ENCODE results near the gene CARD10. TPM values are rescaled to one million over a fixed set of nuclear protein-coding genes. Genes with fewer than 3 reads are reported as not detected.

CARD10 gene
- total RNA-seq, 4 donors from 2014 or later: 2.6 to 5.7 (median 4.4) TPM

DNA sequence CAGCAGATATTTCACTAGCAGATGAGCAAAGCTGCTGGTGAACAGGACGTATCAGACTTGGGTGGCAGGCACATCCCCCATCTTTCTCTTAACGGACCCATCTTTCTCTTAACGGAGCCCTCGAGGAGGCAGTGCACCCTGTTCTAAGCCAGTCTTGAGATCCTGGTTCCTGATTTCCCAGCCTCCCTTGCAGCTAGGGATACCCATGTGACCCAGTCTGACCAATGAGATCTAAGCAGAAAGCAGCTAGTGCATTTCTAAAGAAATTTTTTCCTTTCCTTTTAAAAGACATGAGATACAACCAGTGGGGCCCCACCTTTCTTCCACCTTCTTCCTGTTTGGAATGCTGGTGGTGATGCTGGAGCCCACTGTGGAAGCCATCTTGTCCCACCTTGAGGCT, 78.3 kb downstream of the CARD10 start:
- Histone ChIP-seq H3K9me3 (no peaks in the 10 kb centered on the region), H3K27me3 (peaks cover 0 to 20% (median 19%) of the 10 kb centered on the region in 3 donors), H3K36me3 (no peaks in the 10 kb centered on the region), H3K27ac (no peak overlapping the region), H3K4me3 (no peak overlapping the region), H3K4me1 (no peaks in the 10 kb centered on the region)
- no peak for ATAC-seq
- no peak for TF ChIP-seq POLR2A (IDR thresholded peaks at IDR 0.05)
- TF ChIP-seq, protein P1, sequence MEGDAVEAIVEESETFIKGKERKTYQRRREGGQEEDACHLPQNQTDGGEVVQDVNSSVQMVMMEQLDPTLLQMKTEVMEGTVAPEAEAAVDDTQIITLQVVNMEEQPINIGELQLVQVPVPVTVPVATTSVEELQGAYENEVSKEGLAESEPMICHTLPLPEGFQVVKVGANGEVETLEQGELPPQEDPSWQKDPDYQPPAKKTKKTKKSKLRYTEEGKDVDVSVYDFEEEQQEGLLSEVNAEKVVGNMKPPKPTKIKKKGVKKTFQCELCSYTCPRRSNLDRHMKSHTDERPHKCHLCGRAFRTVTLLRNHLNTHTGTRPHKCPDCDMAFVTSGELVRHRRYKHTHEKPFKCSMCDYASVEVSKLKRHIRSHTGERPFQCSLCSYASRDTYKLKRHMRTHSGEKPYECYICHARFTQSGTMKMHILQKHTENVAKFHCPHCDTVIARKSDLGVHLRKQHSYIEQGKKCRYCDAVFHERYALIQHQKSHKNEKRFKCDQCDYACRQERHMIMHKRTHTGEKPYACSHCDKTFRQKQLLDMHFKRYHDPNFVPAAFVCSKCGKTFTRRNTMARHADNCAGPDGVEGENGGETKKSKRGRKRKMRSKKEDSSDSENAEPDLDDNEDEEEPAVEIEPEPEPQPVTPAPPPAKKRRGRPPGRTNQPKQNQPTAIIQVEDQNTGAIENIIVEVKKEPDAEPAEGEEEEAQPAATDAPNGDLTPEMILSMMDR (IDR thresholded peaks at IDR 0.05 in 4 of 5, conservative IDR thresholded peaks at IDR 0.05 in 1 of 5): no peak
- intact Hi-C loops (cut with DNase I; ENCODE audit: low total_unique reads): no loop called here
- in situ Hi-C loops (cut with MboI; ENCODE audit: low sequenced_read_pairs in 4 of 4): no loop called here
- no peak for DNase-seq

Other genes starting within 250 kb of the CARD10 start
- gene CYTH4, start 236.9 kb downstream of the CARD10 start, total RNA-seq: 1 to 10 TPM in 3 of 4 donors, not detected in 1; 1.7 to 2.2 (median 2.0) TPM
- gene ELFN2, start 91.9 kb downstream of the CARD10 start, total RNA-seq: under 1 TPM in 2 of 4 donors, not detected in 2; 0.02 to 0.03 TPM
- 1 to 10 TPM; 2.4 to 7.0 (median 5.2) TPM for gene MFNG, start 33.0 kb downstream of the CARD10 start, total RNA-seq
- gene CDC42EP1, start 41.1 kb upstream of the CARD10 start, total RNA-seq: 1 to 10 TPM; 5.6 to 8.8 (median 6.8) TPM
- gene LGALS2, start 60.7 kb upstream of the CARD10 start, total RNA-seq: not detected
- gene GGA1, start 89.4 kb upstream of the CARD10 start, total RNA-seq: 10 to 100 TPM; 39.0 to 48.8 (median 45.0) TPM
- 1 to 10 TPM in 3 of 4 donors, not detected in 1; 1.1 to 1.8 (median 1.6) TPM for gene SH3BP1, start 120.3 kb upstream of the CARD10 start, total RNA-seq
- 10 to 100 TPM; 10.3 to 28.7 (median 16.6) TPM for gene PDXP, start 139.3 kb upstream of the CARD10 start, total RNA-seq
- gene LGALS1, start 156.2 kb upstream of the CARD10 start, total RNA-seq: 1,000 to 10,000 TPM in 3 of 4 donors, 100 to 1,000 TPM in 1; 561 to 1,888 (median 1,101) TPM
- gene NOL12, start 166.9 kb upstream of the CARD10 start, total RNA-seq: 10 to 100 TPM; 10.0 to 21.7 (median 16.6) TPM
- gene TRIOBP, start 177.6 kb upstream of the CARD10 start, total RNA-seq: 10 to 100 TPM; 21.7 to 38.2 (median 30.3) TPM